Endothelial cell of umbilical vein (primary cell): ENCODE results near the gene CBX2.

Experiments
- CTCF ChIP-seq, 2 donors: IDR thresholded peaks; 1 replicate in 1 of 2; 2 replicates in 1 of 2; pipeline ENCODE4 v1.5.1; 2011; ENCODE audit warnings: low read length in 2 of 2, mild to moderate bottlenecking in 2 of 2, moderate library complexity in 2 of 2, control low read depth in 1 of 2, inconsistent platforms in 1 of 2, low read depth in 1 of 2; ENCODE audit not compliant: insufficient read depth in 1 of 2; ENCODE audit errors: extremely low read depth in 1 of 2
- EZH2 ChIP-seq: IDR thresholded peaks from 2 replicates; pipeline ENCODE4 v1.6.1; 2012; ENCODE audit warnings: borderline replicate concordance, low read depth, mild to moderate bottlenecking, moderate library complexity, low read length, inconsistent platforms; ENCODE audit not compliant: severe bottlenecking
- FOS ChIP-seq: IDR thresholded peaks from 2 replicates; pipeline ENCODE4 v1.6.1; 2011; ENCODE audit warnings: mild to moderate bottlenecking, low read length, moderate library complexity, borderline replicate concordance; ENCODE audit not compliant: insufficient read depth
- GATA2 ChIP-seq: IDR thresholded peaks from 2 replicates; pipeline ENCODE4 v1.7.0; 2011; ENCODE audit warnings: low read depth, mild to moderate bottlenecking, moderate library complexity, mixed read lengths, low read length; ENCODE audit not compliant: insufficient read length, insufficient read depth
- JUN ChIP-seq: IDR thresholded peaks from 2 replicates; pipeline ENCODE4 v1.6.1; 2011; ENCODE audit warnings: borderline replicate concordance, low read depth; ENCODE audit not compliant: insufficient read length, insufficient read depth
- MAX ChIP-seq: IDR thresholded peaks from 2 replicates; pipeline ENCODE4 v1.6.1; 2011; ENCODE audit not compliant: insufficient read depth, insufficient read length
- POLR2A ChIP-seq: IDR thresholded peaks from 2 replicates; pipeline ENCODE4 v1.6.1; 2012; ENCODE audit warnings: low read depth, mild to moderate bottlenecking, control low read depth, low read length
- POLR2AphosphoS5 ChIP-seq: IDR thresholded peaks from 2 replicates; pipeline ENCODE4 v1.6.1; 2012; ENCODE audit warnings: low read depth, mild to moderate bottlenecking, control low read depth, low read length, moderate library complexity; ENCODE audit not compliant: insufficient read depth

- TF ChIP-seq POLR2AphosphoS5 (no peak), EZH2 (no peak), POLR2A (no peak), CTCF (IDR thresholded peaks at IDR 0.05; ENCODE audit: extremely low read depth in 1 of 2, insufficient read depth in 1 of 2, low read depth in 1 of 2, low read length in 2 of 2) (no peak), JUN (no peak), MAX (no peak), FOS (no peak), GATA2 (no peak)
Measured at GRCh38 chr17:79785017-79785899, 7.3 kb downstream of the CBX2 start.
